Loucy (cell line): Measurements from ENCODE around the gene TSPYL6.
A peak's percentile ranks its signal among the peaks of the same experiment; 100 is the strongest.

Experiments
- H2AFZ ChIP-seq: fragments of 200-600 bp; sonication (generic); 2 replicates; pipeline ENCODE4 v1.6.0; 2016; ENCODE audit warnings: antibody characterized with exemption, mild to moderate bottlenecking, low read length, moderate library complexity
- H3F3A ChIP-seq: fragments of 200-600 bp; 2 replicates; pipeline ENCODE4 v1.6.0; 2016; ENCODE audit warnings: antibody characterized with exemption, low read depth, mild to moderate bottlenecking
- H3K27me3 ChIP-seq: fragments of 200-600 bp; sonication (generic); 2 replicates; pipeline ENCODE4 v1.6.1; 2014; ENCODE audit warnings: low read length, mild to moderate bottlenecking; ENCODE audit not compliant: insufficient read depth, poor library complexity, severe bottlenecking
- H3K36me3 ChIP-seq: fragments of 200-600 bp; sonication (generic); 2 replicates; pipeline ENCODE4 v1.6.1; 2016; ENCODE audit warnings: low read length; ENCODE audit not compliant: insufficient read depth
- H3K4me1 ChIP-seq: fragments of 200-600 bp; sonication (generic); 2 replicates; pipeline ENCODE4 v1.5.1; 2014; ENCODE audit warnings: low read length, mild to moderate bottlenecking; ENCODE audit not compliant: insufficient read depth, poor library complexity, severe bottlenecking
- H3K4me2 ChIP-seq: fragments of 200-600 bp; sonication (generic); 2 replicates; pipeline ENCODE4 v1.6.0; 2014; ENCODE audit warnings: antibody characterized with exemption, low read length, low read depth, mild to moderate bottlenecking; ENCODE audit not compliant: poor library complexity, severe bottlenecking
- H3K4me3 ChIP-seq: fragments of 200-600 bp; sonication (generic); 2 replicates; pipeline ENCODE4 v1.5.1; 2014; ENCODE audit warnings: low read length, mild to moderate bottlenecking, mixed read lengths; ENCODE audit not compliant: poor library complexity, severe bottlenecking
- H3K79me2 ChIP-seq: fragments of 200-600 bp; sonication (generic); 2 replicates; pipeline ENCODE4 v1.6.1; 2014; ENCODE audit warnings: low read length; ENCODE audit not compliant: insufficient read depth
- H3K9ac ChIP-seq: fragments of 200-600 bp; sonication (generic); 2 replicates; pipeline ENCODE4 v1.6.0; 2014; ENCODE audit warnings: mild to moderate bottlenecking, low read depth, low read length, moderate library complexity; ENCODE audit not compliant: poor library complexity, severe bottlenecking
- H3K9me2 ChIP-seq: fragments of 200-600 bp; sonication (generic); replicated peaks from 2 replicates; pipeline ENCODE4 v1.6.1; 2016; ENCODE audit warnings: low read depth, low read length, mixed read lengths
- H3K9me3 ChIP-seq: fragments of 200-600 bp; sonication (generic); 2 replicates; pipeline ENCODE4 v1.6.1; 2014; ENCODE audit warnings: mild to moderate bottlenecking, antibody characterized with exemption, low read length, low read depth; ENCODE audit not compliant: insufficient read depth
- H4K20me1 ChIP-seq: fragments of 200-600 bp; sonication (generic); 2 replicates; pipeline ENCODE4 v1.6.0; 2014; ENCODE audit warnings: antibody characterized with exemption, low read length, mild to moderate bottlenecking; ENCODE audit not compliant: insufficient read depth, poor library complexity, severe bottlenecking
- EZH2phosphoT487 ChIP-seq: fragments of 200-600 bp; IDR thresholded peaks from 2 replicates; pipeline ENCODE4 v1.6.1; 2018; ENCODE audit warnings: antibody characterized with exemption, mild to moderate bottlenecking, moderate library complexity, borderline replicate concordance
- TF ChIP-seq, protein P1 (sequence below): fragments of 200-600 bp; sonication (generic); conservative IDR thresholded peaks from 2 replicates; pipeline ENCODE4 v1.5.1; 2014; ENCODE audit warnings: mild to moderate bottlenecking, antibody characterized with exemption, low read length

TSPYL6 gene

DNA sequence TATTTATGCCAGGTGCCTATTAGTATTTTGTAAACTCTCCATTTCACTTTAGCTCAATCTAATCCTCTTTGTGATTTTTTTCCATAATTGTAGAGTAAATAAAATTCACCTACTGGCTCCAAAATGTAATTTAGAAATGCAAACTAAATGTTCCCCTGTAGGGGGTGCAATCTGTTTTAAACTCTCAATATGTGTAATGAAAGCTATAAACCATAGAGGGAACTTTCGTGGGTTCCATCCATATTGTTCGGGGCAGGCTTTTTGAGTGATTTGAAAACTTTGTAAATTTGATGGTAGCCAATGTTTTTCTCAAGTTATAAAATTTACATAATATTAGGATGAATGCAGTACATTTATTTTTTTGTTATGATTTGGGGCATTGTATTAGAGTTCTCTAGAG, 49.4 kb downstream of the TSPYL6 start:
- no peak overlapping the region for H3K4me2 ChIP-seq
- H3K9ac ChIP-seq = no peak overlapping the region
- H3F3A ChIP-seq = no peaks in the 10 kb centered on the region
- H3K79me2 ChIP-seq = no peaks in the 10 kb centered on the region
- H2AFZ ChIP-seq = no peak overlapping the region
- no peaks in the 10 kb centered on the region for H3K4me1 ChIP-seq
- no peaks in the 10 kb centered on the region for H3K36me3 ChIP-seq
- no peaks in the 10 kb centered on the region for H4K20me1 ChIP-seq
- no peaks in the 10 kb centered on the region for H3K9me2 ChIP-seq
- no peaks in the 10 kb centered on the region for H3K9me3 ChIP-seq
- no peak for TF ChIP-seq EZH2phosphoT487
- TF ChIP-seq, protein P1, sequence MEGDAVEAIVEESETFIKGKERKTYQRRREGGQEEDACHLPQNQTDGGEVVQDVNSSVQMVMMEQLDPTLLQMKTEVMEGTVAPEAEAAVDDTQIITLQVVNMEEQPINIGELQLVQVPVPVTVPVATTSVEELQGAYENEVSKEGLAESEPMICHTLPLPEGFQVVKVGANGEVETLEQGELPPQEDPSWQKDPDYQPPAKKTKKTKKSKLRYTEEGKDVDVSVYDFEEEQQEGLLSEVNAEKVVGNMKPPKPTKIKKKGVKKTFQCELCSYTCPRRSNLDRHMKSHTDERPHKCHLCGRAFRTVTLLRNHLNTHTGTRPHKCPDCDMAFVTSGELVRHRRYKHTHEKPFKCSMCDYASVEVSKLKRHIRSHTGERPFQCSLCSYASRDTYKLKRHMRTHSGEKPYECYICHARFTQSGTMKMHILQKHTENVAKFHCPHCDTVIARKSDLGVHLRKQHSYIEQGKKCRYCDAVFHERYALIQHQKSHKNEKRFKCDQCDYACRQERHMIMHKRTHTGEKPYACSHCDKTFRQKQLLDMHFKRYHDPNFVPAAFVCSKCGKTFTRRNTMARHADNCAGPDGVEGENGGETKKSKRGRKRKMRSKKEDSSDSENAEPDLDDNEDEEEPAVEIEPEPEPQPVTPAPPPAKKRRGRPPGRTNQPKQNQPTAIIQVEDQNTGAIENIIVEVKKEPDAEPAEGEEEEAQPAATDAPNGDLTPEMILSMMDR = peak; percentile 91
- no peaks in the 10 kb centered on the region for H3K27me3 ChIP-seq
- H3K4me3 ChIP-seq = no peak overlapping the region

DNA sequence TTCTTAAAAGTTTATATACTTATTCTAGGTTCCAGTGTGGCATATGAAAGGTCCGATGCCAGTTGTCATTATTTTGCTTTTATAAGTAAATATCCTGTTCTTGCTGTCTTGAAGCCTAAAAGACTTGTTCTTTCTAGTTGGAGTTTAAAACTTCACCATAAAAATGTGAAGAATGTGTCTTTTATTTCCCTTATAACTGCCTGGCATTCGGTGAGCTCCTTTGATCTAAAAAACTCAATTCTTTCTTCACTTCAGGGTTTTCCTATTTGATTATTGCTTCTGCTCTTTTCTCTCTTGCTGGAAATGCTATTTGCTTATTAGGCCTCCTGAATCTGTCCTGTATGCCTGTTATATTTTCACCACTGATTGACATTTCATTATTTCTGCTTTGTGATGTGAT, 51.6 kb downstream of the TSPYL6 start:
- H3F3A ChIP-seq = no peaks in the 10 kb centered on the region
- H3K9me2 ChIP-seq = no peaks in the 10 kb centered on the region
- H3K4me1 ChIP-seq = no peaks in the 10 kb centered on the region
- no peak overlapping the region for H3K9ac ChIP-seq
- H3K27me3 ChIP-seq = no peaks in the 10 kb centered on the region
- no peak overlapping the region for H2AFZ ChIP-seq
- no peaks in the 10 kb centered on the region for H4K20me1 ChIP-seq
- H3K4me3 ChIP-seq = no peak overlapping the region
- no peaks in the 10 kb centered on the region for H3K79me2 ChIP-seq
- no peak overlapping the region for H3K4me2 ChIP-seq
- H3K36me3 ChIP-seq = no peaks in the 10 kb centered on the region
- no peaks in the 10 kb centered on the region for H3K9me3 ChIP-seq
- TF ChIP-seq, protein P1 = no peak
- no peak for TF ChIP-seq EZH2phosphoT487
